A549 (cell line): ENCODE measurements around the gene CEP250.

ENCODE experiments used
- CEBPB ChIP-seq, 2 experiments: fragments of >200 bp in 1 of 2; sonication (Bioruptor Twin) in 1 of 2; formaldehyde crosslinking in 1 of 2; IDR thresholded peaks; 2 replicates each; pipeline ENCODE4 v1.6.1; 2012 to 2016
- CHD2 ChIP-seq: fragments of 150-350 bp; IDR thresholded peaks from 2 replicates; pipeline ENCODE4 v1.6.1; 2014; ENCODE audit warnings: low read length; ENCODE audit not compliant: partially characterized antibody
- CTCF ChIP-seq: fragments of >200 bp; sonication (Bioruptor Twin); formaldehyde crosslinking; IDR thresholded peaks from 3 replicates; pipeline ENCODE4 v1.5.1; 2016
- NR3C1 ChIP-seq: fragments of >200 bp; sonication (Bioruptor Twin); formaldehyde crosslinking; IDR thresholded peaks from 3 replicates; pipeline ENCODE4 v1.6.1; 2017

DNA sequence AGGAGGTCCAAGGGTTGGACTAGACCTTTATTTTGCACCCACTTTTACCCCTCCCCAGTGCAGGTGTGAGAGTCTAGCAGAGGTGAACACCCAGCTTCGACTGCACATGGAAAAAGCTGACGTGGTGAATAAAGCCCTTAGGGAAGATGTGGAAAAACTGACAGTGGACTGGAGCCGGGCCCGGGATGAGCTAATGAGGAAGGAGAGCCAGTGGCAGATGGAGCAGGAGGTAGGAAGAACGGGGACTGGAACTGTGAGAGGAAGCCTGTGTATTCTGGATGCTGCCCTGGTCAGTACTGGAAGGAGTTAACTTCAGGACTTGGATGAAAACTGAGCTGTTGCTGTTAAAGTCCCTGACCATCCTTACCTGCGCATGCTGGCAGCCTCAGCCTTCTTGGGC lies 10.6 kb downstream of the CEP250 start:
- TF ChIP-seq CHD2: no peak
- no peak for TF ChIP-seq NR3C1
- no peak for TF ChIP-seq CEBPB (IDR thresholded peaks at IDR 0.05)
- no peak for TF ChIP-seq CTCF
